HG02981 (cell line): Measurements from ENCODE around the gene ATXN10.

Experiments
- ATAC-seq: cut with Tn5 transposase; IDR thresholded peaks from one replicate; pipeline ENCODE4 v1.9.1; 2021; ENCODE audit warnings: mild to moderate bottlenecking, moderate library complexity; ENCODE audit not compliant: unreplicated experiment

Gene ATXN10

GRCh38 chr22:45871721-45872120 is 200.1 kb downstream of the ATXN10 start:
- no peak for ATAC-seq

GRCh38 chr22:45872659-45873263 is 201.1 kb downstream of the ATXN10 start:
- ATAC-seq: no peak

GRCh38 chr22:45876136-45877035 is 204.8 kb downstream of the ATXN10 start:
- no peak for ATAC-seq

GRCh38 chr22:45877036-45877380 is 205.4 kb downstream of the ATXN10 start:
- ATAC-seq: no peak

- ATAC-seq: no peak
Observed at GRCh38 chr22:45877651-45878050, 206.0 kb downstream of the ATXN10 start.

- no peak for ATAC-seq
Observed at GRCh38 chr22:45878051-45878781, 206.6 kb downstream of the ATXN10 start.

GRCh38 chr22:45878901-45879551 is 207.4 kb downstream of the ATXN10 start:
- no peak for ATAC-seq

- no peak for ATAC-seq
Observed at GRCh38 chr22:45879552-45879949, 207.9 kb downstream of the ATXN10 start.

- ATAC-seq: no peak
Observed at GRCh38 chr22:45880091-45880715, 208.6 kb downstream of the ATXN10 start.

GRCh38 chr22:45880716-45881523 is 209.3 kb downstream of the ATXN10 start:
- ATAC-seq: no peak

- ATAC-seq: no peak
Observed at GRCh38 chr22:45881524-45881875, 209.9 kb downstream of the ATXN10 start.

- ATAC-seq: no peak
Observed at GRCh38 chr22:45882881-45883810, 211.5 kb downstream of the ATXN10 start.

GRCh38 chr22:45883811-45884170 is 212.2 kb downstream of the ATXN10 start:
- ATAC-seq: no peak

- ATAC-seq: no peak
Observed at GRCh38 chr22:45884201-45885062, 212.8 kb downstream of the ATXN10 start.

GRCh38 chr22:45885171-45885840 is 213.7 kb downstream of the ATXN10 start:
- no peak for ATAC-seq

GRCh38 chr22:45885941-45886395 is 214.3 kb downstream of the ATXN10 start:
- no peak for ATAC-seq

GRCh38 chr22:45886540-45886939 is 214.9 kb downstream of the ATXN10 start:
- no peak for ATAC-seq
